SU-DHL-6 (cell line): ENCODE results near the gene HECTD4.

ENCODE experiments used
- CTCF ChIP-seq: fragments of 200-600 bp; sonication (generic); IDR thresholded peaks from one replicate; pipeline ENCODE4 v1.5.1; 2017; ENCODE audit warnings: antibody characterized with exemption, mild to moderate bottlenecking, low read length, moderate library complexity; ENCODE audit not compliant: insufficient read depth, poor library complexity, severe bottlenecking
- EZH2phosphoT487 ChIP-seq: fragments of 200-600 bp; sonication (generic), shearing (Covaris generic); conservative IDR thresholded peaks from 2 replicates; pipeline ENCODE4 v1.6.1; 2018; ENCODE audit warnings: mild to moderate bottlenecking, antibody characterized with exemption, low read length, moderate library complexity, mixed read lengths

- TF ChIP-seq CTCF (no peak), EZH2phosphoT487 (no peak)
These were observed 123.3 kb downstream of the HECTD4 start for GRCh38 chr12:112258926-112259325.
